ENCODE measurements around the gene SLC2A8. TPM values are rescaled to one million over a fixed set of nuclear protein-coding genes. Genes with fewer than 3 reads are reported as not detected.

The SLC2A8 gene, protein sequence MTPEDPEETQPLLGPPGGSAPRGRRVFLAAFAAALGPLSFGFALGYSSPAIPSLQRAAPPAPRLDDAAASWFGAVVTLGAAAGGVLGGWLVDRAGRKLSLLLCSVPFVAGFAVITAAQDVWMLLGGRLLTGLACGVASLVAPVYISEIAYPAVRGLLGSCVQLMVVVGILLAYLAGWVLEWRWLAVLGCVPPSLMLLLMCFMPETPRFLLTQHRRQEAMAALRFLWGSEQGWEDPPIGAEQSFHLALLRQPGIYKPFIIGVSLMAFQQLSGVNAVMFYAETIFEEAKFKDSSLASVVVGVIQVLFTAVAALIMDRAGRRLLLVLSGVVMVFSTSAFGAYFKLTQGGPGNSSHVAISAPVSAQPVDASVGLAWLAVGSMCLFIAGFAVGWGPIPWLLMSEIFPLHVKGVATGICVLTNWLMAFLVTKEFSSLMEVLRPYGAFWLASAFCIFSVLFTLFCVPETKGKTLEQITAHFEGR
- total RNA-seq = 16.6 TPM
- long read RNA-seq, transcript SLC2A8-203 (10 exons, 2,172 nt) = major isoform, 11 of 53 reads
- long read RNA-seq, transcript SLC2A8-215 (8 exons, 1,763 nt) = minor isoform, 10 of 53 reads
- long read RNA-seq, partial matches to known transcripts = 17 of 53 reads
- long read RNA-seq, other reads (novel, unspliced or antisense) = 12 of 53 reads

DNA sequence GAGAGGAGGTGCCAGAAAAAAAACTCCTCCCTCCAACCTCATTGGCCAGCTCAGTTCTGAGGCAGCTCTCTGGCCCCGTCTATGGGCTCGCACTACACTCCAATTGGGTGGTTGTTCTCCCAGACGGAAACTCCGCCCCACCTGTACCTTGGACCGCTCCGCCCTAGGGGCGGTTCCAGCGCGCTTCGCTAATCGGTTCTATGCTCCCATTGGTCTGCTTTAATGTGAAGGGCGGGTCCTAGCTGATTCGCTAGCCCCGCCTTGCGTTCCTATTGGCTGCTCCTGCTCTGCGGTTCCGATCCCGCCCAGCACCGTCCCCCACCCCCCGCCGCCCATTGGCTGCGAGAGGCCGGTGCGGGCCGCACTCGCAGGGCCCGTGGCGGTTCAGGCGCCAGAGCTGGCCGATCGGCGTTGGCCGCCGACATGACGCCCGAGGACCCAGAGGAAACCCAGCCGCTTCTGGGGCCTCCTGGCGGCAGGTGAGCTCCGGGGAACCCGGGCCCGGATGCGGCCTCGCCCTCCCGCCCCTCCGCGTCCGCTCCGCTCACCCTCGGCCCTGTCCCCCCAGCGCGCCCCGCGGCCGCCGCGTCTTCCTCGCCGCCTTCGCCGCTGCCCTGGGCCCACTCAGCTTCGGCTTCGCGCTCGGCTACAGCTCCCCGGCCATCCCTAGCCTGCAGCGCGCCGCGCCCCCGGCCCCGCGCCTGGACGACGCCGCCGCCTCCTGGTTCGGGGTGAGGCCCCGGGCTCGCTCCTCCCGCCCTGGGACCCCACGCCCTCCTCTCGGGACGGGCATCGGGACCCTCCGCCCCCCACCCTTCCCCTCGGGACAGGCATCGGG lies at the start of gene SLC2A8:
TSS of gene SLC2A8 (plus strand) at position 362 of the 838 bp plus-strand sequence. CDS start at position 424, 62 bp downstream.
- ATAC-seq (ENCODE audit: poor library complexity) (peak; percentile 96), DNase-seq (peak; percentile 98)
- intact Hi-C loops (cut with DNase I) = loop anchor here (10.0 kb wide), 1 partner anchor 172 kb away; no protein-coding TSS in a partner anchor

DNA sequence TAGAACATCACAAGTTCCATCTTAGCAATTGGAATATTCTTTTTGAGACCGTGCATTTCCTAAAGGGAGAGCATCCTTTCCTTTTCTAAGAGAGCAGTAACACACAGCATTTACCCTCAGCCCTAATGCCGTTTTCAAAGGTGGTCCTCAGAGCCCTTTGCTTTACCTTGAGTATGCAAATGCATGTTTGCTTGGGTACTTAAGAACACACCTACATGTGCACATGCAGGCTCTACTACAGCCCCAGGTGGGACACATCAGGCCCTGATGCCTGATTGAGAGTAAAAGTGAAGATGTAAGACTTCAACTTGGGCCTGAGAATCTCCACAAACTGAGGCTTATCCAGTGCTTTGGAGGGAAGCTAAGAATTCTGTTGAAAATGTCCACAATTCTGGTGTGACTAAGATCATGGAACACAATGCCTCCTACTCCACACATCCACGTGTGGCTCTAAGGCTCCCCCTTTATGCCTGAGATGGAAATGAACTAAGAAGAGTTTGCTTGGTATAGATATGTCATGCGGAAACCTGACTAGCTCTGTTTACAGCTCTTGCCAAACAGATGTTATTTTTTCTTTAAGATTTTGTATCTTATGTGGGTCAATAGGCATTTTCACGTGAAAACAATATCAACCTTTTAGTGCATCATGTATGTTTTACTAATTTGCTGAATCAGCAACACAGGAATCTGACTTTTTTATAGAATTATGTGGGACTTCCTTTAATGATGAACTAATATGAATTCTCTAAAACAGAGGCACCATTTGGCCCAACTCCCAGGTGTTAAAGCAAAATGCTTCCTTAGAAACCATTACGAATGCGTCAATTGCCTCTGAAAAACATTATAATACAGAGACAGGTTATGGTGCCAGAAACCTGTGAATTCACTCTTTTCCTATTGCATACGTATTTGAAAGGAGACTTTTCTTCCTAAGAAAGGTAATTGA lies 48.9 kb upstream of the SLC2A8 start:
- intact Hi-C loops (cut with DNase I) = no loop called here
- ATAC-seq (ENCODE audit: poor library complexity) (no peak), DNase-seq (no peak)

DNA sequence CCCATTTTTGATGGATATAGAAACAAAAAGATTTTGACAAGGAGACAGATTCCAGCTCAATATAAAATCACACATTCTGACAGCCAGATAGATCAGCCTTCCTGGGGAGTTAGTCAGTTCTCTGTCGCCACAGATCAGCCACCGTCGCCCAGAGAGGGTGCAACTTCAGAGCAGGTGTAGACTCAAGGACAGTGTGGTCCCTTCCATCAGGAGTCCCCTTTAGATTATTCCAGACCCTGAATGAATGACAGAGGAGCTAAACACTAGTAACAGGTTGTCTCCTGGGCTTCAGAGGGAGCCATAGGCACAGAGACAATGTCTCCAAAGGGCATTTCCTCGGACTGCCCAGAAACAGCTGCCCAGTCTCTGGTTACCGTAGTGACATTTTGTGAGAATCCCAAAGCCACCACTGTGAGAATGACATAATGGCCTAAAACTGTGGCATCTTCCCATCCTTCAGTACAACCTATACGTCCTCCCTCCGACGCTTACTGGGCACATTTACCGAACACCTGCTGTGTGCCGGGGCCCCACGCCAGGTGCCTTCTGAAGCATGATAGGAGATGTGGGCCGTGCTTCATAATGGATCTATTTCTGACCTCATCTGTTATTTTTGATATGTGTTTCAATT lies 47.4 kb upstream of the SLC2A8 start:
- ATAC-seq (ENCODE audit: poor library complexity) (no peak), DNase-seq (no peak)
- intact Hi-C loops (cut with DNase I) = no loop called here

DNA sequence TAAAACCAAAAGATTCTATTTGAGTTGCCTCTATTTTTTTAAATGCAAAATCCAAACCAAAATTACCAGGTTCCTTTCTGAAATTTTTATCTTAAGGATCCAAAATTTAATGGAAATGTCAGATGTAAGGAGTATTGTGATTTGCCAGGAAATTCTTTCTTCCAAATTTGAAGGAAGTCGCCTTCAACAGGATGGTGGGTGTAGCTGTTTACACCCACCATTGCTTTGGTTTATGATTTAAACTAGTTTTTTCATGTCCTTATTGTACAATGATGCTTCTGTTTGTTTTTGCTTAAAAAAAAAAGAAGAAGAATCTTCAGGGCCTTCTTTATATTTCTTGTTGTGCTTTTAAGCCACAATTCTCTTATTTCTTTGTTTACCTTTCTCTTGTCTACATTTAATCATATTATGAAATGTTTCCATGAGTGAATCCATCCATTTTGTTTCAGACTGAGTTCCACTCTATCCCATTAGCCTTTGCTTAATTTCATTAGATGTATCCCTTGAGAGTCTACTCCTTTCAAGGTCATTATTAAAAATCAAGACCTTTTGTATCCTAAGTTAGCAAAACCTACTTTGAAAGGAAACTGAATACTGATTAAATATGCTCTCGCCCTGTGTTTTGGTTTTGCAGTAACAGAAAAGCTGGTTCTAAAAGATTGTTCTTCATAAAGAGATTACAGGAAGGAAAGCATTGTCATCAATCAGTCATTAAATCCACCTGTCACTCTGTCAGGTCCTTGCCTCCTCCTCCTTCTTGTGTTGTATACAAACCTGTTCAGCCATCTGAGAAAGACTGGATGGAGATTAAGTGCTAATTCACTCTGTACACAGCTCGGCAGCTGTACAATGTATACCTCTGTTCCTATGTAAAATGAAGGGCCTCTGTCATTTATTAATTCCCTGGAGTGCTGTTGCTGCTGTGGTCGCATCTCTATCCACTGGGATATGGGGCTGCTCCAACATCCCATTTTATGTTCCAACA lies 45.5 kb upstream of the SLC2A8 start:
- ATAC-seq (ENCODE audit: poor library complexity) (no peak), DNase-seq (no peak)
- intact Hi-C loops (cut with DNase I) = no loop called here

DNA sequence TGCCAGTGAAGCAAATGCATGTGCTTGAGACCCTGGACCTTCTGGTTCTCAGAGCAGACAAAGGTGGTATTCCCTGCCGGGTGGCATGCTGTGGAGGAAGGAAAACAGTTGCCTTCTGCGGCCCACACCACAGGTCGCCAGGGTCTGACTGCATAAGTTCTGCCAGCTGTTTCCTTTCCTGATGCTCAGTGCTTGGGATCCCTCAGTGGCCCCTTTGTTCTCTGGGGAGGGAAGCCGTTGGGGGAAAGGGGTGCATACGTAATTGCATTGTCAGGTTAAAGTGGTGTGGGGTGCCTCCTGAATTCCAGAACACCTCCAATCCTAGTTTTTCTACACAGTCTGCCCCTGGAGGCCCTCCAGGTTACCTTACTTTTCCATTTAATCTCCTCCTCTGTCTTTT lies 43.1 kb upstream of the SLC2A8 start:
- intact Hi-C loops (cut with DNase I) = no loop called here
- ATAC-seq (ENCODE audit: poor library complexity) = no peak
- DNase-seq = no peak

DNA sequence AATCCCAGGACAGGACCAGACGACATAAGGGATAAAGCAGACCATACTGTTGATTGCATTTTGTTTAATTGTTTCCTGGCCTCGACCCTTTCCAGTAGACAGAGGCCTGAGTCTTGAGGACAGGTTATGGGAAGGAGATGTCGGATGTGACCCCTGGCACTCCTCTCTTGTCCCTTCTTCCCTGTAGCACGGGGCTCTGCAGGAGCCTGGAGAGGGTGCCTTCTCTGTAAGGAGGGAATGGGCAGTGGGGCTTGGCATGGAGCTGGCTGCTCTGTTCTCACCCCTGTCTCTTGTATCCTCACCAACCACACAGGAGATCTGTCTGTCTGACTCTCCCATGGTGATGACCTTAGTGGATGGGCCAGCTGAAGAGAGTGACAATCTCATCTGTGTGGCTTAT lies 40.1 kb upstream of the SLC2A8 start:
- DNase-seq = no peak
- ATAC-seq (ENCODE audit: poor library complexity) = no peak
- intact Hi-C loops (cut with DNase I) = no loop called here

DNA sequence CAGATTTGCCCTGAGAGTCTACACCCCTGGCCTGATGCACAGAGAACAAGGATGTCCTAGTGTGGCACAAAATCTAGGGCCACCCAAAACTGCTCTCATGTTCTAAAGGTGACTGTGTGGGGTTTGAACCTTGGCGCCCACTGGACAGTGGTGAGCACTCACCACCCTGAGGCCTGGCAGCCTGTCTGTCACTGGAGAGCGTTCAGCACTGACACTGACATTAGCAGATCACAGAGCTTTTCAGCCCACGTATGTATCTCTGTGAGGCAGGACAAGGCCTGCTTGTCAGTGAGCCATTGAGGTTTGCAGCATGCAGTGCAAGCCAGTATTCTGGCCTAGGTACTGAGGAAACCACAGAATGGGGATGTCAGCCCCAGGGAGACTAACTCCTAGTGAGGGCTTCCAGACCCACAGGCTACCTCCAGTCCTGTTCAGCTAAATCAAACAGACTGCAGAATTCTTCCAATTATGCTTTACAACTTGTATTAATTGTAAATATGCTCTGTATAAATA lies 38.9 kb upstream of the SLC2A8 start:
- intact Hi-C loops (cut with DNase I) = no loop called here
- DNase-seq = no peak
- no peak for ATAC-seq (ENCODE audit: poor library complexity)

DNA sequence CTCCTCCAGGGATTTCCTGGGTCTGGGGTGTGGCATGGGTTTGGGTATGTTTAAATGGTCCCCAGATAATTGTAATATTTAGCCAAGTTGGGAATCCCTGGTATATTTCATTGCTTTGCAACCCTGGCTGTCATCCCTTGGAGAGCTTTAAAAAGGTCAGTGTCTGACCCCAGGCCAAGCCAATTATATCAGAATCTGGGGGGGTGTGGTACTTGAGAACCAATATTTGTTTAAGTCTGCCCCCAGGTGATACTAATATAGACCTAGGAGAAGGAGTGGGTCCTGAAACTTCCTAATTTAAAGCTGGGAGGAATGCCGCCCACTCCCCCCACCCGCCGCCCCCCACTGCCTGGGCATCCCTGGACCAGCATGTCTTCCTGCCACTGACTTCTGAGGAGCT lies 38.2 kb upstream of the SLC2A8 start:
- intact Hi-C loops (cut with DNase I) = no loop called here
- no peak for ATAC-seq (ENCODE audit: poor library complexity)
- DNase-seq = no peak

DNA sequence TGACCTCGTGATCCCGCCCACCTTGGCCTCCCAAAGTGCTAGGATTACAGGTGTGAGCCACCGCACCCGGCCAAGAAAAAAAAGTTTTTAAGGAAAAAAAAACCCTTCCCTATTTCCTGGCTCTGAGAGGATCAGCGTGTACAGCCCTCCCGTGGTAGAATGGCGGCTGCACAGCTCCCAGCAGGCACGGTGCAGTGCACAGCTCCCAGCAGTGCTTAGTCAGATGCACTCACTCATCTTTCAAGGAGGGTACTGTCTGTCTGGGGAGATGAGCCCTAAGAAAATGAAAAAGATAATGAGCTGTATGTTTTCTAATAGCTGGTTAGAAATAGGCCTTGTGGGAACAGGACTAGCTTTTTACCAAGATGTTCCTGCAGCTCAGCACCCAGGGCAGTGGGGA lies 36.7 kb upstream of the SLC2A8 start:
- DNase-seq = no peak
- intact Hi-C loops (cut with DNase I) = no loop called here
- peak; percentile 49 for ATAC-seq (ENCODE audit: poor library complexity)

DNA sequence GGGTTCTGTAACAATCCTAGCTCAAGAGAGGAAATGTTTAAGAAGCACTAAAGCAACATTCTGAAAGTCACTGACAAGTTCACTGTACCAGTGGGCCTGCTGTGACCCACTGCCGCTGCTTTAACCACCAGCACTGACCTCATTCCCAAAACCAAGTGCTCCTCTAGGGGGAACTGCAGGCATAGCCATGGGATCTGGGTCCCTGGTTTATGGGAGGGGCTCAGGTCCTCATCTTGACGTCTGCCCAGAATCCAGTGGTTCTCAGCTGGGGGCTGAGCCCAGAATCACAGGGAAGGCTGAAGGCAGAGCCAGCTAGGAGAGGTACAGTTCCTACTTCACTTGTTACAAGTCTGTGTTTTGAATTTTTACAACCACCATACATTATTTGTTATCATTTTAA lies 36.1 kb upstream of the SLC2A8 start:
- ATAC-seq (ENCODE audit: poor library complexity) (peak; percentile 46), DNase-seq (no peak)
- intact Hi-C loops (cut with DNase I) = no loop called here

DNA sequence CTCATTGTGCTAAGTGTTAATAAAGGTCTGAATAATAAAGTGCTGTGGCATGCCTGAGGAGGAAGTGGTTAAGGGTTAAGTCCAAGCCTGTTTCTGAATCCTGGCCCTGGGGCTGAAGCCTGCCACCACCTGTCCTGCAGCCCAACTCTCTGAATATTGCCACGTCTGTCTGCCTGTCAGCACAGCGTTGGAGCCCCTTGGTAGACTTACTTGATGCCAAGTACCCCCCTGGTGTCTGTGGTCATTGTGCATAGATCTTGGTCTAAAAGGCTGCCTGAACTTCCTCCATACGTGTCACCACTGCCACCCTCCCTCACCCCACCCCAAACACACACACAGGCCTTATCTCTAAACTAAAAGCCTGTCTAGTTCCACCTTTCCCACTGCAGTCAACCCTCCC lies 35.4 kb upstream of the SLC2A8 start:
- no peak for ATAC-seq (ENCODE audit: poor library complexity)
- no peak for DNase-seq
- intact Hi-C loops (cut with DNase I) = no loop called here

DNA sequence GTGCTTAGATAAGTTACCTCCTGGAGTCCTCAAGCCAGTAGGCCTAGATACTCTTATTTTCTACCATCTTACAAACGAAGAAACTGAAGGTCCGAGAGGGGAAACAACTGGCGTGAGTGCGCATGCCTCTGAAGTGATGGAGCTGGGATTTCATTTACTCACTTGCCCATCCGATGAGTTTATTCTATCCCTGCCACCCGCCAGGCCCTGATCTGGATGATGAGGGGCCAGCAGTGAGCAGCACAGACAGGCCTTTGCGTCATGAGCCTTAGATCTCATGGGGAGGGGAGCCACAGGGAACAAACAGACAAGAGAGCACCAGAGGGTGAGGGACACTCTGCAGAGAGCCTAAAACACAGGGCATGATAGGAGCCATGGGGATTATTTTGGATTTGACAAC lies 34.1 kb upstream of the SLC2A8 start:
- DNase-seq (no peak), ATAC-seq (ENCODE audit: poor library complexity) (no peak)
- intact Hi-C loops (cut with DNase I) = no loop called here

DNA sequence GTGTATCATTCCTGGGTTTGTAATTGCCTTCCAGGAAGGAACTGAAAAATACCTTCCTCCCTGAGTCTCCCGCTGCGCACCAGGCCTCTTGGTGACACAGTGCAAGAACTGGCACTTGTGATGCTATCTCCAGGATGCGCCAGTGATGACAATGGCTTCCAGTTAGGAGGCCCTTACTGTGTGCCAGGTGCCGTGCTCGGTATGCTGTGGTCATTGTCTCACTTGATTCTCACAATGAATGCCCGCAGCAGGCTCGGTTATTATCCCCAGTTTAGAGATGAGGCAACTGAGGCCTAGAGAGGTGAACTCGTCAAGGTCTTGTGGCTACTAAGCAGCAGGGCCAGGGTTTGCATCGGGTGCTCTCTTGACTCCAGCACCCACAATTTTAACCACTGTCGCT lies 31.5 kb upstream of the SLC2A8 start:
- ATAC-seq (ENCODE audit: poor library complexity) = no peak
- no peak for DNase-seq
- intact Hi-C loops (cut with DNase I) = no loop called here

DNA sequence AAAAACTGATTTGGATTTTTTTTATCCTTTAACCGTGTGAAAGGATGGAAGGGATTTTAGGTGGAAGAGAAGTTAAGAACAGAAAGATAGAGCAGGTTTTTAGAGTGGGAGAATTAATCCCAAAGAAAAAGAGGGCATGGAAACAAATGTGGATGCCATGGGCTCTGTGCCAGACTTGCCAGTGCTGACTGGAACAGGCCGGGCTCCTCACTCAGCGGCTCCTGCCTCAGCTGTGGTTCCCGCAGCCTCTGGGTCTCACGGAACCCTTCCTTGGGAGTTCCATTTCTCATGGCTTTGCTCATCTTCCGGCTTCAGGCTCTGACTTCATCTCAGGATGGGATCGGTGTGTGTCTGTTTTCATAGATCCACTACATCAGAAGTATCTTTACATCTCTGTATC lies 30.4 kb upstream of the SLC2A8 start:
- intact Hi-C loops (cut with DNase I) = no loop called here
- no peak for ATAC-seq (ENCODE audit: poor library complexity)
- no peak for DNase-seq

DNA sequence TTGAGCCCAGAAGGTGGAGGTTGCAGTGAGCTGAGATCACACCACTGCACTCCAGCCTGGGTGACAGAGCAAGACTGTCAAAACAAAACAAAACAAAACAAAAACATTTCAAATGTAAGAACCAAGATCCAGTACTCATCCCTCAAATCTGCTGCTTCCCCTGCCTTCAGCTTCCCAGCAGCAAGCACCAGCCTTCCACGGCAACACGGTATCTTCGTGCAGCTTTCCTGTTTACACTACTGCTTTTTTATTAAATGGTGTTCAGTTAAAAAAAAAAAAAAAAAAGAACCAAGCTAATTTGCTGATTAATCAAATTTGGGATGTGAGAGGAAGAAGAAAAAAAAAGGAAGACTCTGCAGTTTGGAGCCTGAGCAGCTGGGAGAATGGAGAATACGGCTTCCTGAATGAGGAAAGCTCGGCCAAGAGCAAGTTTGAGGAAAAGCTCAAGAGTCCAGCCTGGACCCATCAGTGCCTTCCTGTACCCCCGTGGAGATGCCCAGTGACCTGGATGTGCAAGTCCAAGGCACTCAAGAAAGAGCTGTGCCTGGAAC lies 28.0 kb upstream of the SLC2A8 start:
- intact Hi-C loops (cut with DNase I) = no loop called here
- no peak for ATAC-seq (ENCODE audit: poor library complexity)
- DNase-seq = no peak

DNA sequence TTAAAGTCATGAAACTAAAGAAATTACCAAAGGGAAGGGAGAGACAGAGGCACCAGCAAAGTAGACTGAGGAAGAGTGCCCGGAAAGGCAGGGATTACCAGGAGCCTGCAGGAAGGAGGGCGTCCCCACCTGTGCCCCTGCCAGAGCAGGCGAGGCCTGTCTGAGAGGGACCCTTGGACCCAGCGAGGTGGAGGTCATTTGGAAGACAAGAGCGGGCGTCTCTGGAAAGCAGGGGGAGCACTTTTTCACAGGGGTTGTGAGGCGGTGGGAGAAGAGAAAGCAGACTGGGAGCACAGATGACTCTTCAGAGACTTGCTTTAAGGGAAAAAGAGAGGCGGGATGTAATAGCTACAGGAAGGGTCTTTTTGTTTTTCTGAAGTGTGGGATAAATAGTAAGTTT lies 27.5 kb upstream of the SLC2A8 start:
- intact Hi-C loops (cut with DNase I) = no loop called here
- DNase-seq = no peak
- no peak for ATAC-seq (ENCODE audit: poor library complexity)

Data from Right ventricle myocardium superior (tissue), 1 donor.